WTC11 (cell line): ENCODE measurements around the gene PMIS2.

Experiments used
- CREB1 ChIP-seq: sonication (generic); formaldehyde crosslinking; IDR thresholded peaks from 2 replicates; pipeline ENCODE4 v1.8.0; 2023; ENCODE audit warnings: mild to moderate bottlenecking, missing genetic modification reagents
- CTCF ChIP-seq: fragments of 200-600 bp; IDR thresholded peaks from 2 replicates; pipeline ENCODE4 v1.8.0; 2022; ENCODE audit warnings: antibody characterized with exemption
- ESRRA ChIP-seq: sonication (generic); formaldehyde crosslinking; IDR thresholded peaks from 2 replicates; pipeline ENCODE4 v1.8.1; 2022; ENCODE audit warnings: mild to moderate bottlenecking, missing genetic modification reagents, borderline replicate concordance
- ETV6 ChIP-seq: sonication (generic); formaldehyde crosslinking; IDR thresholded peaks from 2 replicates; pipeline ENCODE4 v1.8.1; 2022; ENCODE audit warnings: mild to moderate bottlenecking, missing genetic modification reagents
- IRF1 ChIP-seq: sonication (generic); formaldehyde crosslinking; IDR thresholded peaks from 2 replicates; pipeline ENCODE4 v1.8.0; 2023; ENCODE audit warnings: missing genetic modification reagents
- KAT7 ChIP-seq: sonication (generic); formaldehyde crosslinking; IDR thresholded peaks from 2 replicates; pipeline ENCODE4 v1.8.1; 2023; ENCODE audit warnings: missing genetic modification reagents, mild to moderate bottlenecking, borderline replicate concordance
- ZNF263 ChIP-seq: sonication (generic); formaldehyde crosslinking; IDR thresholded peaks from 2 replicates; pipeline ENCODE4 v1.8.1; 2022; ENCODE audit warnings: low read depth, mild to moderate bottlenecking, moderate library complexity, missing genetic modification reagents
- TF ChIP-seq, protein P1 (sequence below): sonication (generic); formaldehyde crosslinking; IDR thresholded peaks from 2 replicates; pipeline ENCODE4 v1.8.0; 2022; ENCODE audit warnings: mild to moderate bottlenecking, missing genetic modification reagents
- TF ChIP-seq, protein P2 (sequence below): sonication (generic); formaldehyde crosslinking; IDR thresholded peaks from 2 replicates; pipeline ENCODE4 v1.8.1; 2023; ENCODE audit warnings: mild to moderate bottlenecking, missing genetic modification reagents, moderate library complexity

- TF ChIP-seq CREB1 (CRISPR knock-in tag) (no peak), ZNF263 (CRISPR knock-in tag) (no peak), KAT7 (CRISPR knock-in tag) (no peak), ESRRA (CRISPR knock-in tag) (no peak), CTCF (no peak), IRF1 (no peak), ETV6 (no peak)
- TF ChIP-seq, protein P1, sequence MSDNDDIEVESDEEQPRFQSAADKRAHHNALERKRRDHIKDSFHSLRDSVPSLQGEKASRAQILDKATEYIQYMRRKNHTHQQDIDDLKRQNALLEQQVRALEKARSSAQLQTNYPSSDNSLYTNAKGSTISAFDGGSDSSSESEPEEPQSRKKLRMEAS (CRISPR knock-in tag) = no peak
- TF ChIP-seq, protein P2, sequence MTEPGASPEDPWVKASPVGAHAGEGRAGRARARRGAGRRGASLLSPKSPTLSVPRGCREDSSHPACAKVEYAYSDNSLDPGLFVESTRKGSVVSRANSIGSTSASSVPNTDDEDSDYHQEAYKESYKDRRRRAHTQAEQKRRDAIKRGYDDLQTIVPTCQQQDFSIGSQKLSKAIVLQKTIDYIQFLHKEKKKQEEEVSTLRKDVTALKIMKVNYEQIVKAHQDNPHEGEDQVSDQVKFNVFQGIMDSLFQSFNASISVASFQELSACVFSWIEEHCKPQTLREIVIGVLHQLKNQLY (CRISPR knock-in tag) = no peak
These were observed 46.1 kb upstream of the PMIS2 start for GRCh38 chr19:35539850-35540249.
